22Rv1 (cell line): ENCODE measurements around the gene GGT6.

Experiments used
- H3K27ac ChIP-seq: fragments of 450-650 bp; 2 replicates; pipeline ENCODE4 v1.5.1; 2017
- ZFX ChIP-seq: fragments of 450-650 bp; IDR thresholded peaks from 2 replicates; pipeline ENCODE4 v1.6.1; 2017; ENCODE audit warnings: antibody characterized with exemption, borderline replicate concordance
- TF ChIP-seq, protein P1 (sequence below): fragments of 450-650 bp; IDR thresholded peaks from 2 replicates; pipeline ENCODE4 v1.5.1; 2017; ENCODE audit warnings: mild to moderate bottlenecking

GGT6 gene

DNA sequence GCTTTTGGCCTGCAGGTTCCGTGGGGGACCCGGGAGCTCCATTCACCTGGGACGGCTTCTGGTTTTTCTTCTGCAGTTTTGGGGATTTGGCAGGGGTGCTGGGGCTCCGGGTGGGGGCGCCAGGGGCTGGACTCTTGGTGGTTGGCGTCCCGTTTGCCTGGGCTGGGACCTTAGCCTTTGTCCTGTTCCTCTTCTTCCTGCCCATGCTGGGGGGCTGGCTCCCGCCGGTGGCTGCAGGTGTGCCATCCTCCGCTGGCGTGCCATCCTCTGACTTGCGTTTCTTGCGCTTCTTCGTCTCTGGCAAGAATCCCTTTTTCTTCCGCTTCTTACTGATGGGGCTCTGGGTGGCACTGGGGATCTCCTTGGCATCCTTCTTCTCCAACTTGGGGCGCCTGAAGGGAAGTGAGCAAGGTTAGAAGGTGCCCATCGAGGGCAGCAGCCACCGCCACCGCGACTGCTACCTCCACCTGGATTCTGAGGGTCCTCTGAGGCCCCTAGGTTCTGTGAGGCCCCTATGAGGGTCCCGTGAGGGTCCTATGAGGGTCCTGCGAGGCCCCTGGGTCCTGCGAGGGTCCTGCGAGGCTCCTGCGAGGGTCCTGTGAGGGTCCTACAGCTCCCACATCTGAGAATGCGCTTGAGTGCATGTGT is 20.7 kb downstream of the GGT6 start:
- H3K27ac ChIP-seq: no peak overlapping the region
- TF ChIP-seq, protein P1, sequence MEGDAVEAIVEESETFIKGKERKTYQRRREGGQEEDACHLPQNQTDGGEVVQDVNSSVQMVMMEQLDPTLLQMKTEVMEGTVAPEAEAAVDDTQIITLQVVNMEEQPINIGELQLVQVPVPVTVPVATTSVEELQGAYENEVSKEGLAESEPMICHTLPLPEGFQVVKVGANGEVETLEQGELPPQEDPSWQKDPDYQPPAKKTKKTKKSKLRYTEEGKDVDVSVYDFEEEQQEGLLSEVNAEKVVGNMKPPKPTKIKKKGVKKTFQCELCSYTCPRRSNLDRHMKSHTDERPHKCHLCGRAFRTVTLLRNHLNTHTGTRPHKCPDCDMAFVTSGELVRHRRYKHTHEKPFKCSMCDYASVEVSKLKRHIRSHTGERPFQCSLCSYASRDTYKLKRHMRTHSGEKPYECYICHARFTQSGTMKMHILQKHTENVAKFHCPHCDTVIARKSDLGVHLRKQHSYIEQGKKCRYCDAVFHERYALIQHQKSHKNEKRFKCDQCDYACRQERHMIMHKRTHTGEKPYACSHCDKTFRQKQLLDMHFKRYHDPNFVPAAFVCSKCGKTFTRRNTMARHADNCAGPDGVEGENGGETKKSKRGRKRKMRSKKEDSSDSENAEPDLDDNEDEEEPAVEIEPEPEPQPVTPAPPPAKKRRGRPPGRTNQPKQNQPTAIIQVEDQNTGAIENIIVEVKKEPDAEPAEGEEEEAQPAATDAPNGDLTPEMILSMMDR: no peak
- TF ChIP-seq ZFX: no peak

DNA sequence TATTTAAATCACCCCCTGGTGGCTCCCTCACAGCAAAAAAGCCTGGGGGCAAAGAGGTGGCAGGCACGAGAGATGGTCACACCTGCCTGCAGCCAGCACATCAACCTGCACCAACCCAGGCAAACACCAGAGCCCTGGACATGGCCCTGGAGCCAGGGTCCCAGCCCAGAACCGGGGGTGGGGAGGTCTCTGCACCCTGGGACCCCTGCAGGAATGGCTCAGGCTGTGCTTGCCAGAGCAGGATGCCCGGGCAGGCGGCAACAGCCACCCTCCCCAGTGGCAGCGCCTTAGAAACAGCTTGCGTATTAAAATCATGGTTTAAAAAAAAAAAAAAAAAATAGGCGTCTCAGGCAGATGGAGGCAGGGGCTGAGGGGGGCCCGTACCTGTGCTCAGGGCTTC is 21.4 kb downstream of the GGT6 start:
- no peak overlapping the region for H3K27ac ChIP-seq
- TF ChIP-seq, protein P1: no peak
- TF ChIP-seq ZFX: no peak

DNA sequence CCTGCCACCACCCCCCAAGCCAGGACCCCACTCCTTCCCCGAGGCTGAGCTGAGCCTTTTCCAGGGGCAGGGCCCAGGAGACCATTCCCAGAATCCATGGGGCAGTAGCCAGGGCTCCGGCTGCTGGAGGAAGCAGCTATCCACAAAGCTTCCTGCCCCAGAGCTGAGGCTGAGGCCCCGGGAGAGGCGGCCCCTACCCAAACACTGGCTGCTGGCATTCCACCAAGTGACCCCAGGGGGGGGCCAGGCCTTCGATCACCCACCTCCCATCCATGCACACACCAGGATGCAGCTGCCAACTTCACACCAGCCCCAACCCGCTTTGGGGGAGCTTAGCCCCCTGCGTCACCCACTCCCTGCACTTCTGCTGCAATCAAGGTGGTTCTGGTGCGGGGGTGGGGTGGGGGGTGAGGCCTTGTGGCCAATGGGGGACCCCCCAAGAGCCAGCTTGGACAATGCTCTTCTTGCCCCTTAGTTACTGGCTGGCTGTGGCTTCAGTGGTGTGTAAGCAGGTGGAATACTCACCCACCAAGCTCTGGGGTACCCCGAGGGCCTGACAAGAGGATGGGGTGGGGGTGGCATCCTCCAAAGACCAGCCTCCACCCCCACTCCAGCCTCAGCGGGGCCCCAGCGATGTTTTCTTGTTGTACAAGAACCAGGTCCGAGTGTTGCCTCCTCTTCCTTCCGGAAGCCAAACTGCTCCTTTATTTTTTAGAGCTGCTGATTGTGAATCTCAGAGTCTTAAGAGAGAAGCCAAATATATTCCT is 22.0 kb downstream of the GGT6 start:
- TF ChIP-seq, protein P1: no peak
- TF ChIP-seq ZFX: no peak
- H3K27ac ChIP-seq: no peak overlapping the region

DNA sequence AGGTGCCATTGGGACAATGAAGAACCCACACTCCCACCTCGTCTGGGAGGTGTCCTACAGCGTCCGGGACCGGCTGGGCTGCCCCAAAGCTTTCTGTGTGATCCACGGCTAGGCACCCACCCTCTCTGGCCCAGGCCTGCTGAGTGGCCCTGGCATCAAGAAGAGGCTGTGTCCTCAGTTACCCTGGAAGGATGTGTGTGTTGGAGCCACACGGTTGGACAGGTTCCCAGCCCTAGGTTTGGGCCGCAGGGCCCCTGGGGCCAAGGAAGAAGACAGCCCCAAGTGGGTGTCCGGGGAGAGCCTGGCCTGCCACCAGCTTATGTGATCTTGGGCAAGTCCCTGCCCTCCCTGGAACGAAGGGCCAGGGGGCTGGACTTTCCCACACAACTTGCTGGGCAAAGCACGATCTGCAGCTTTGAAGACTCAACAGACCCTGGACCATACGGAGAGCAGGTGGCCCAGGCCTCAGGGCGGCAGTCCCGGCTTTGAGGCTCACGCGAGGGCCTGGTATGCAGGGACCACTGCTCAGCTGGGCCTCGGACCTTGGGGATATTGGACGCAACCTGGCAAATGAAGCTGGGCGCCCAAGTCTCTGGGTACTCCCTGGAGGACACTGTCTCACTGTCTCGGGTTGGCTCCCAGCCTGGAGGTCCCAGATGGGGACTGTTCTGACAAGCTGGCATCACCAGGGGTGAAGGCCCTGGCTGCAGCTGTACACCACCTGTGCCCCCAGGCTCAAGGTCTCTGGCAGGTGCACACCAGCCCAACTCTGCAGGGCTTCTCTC is 22.7 kb downstream of the GGT6 start:
- H3K27ac ChIP-seq: peak overlapping the region; percentile 15; the same call in 1 of the 2 replicates
- no peak for TF ChIP-seq ZFX
- TF ChIP-seq, protein P1: no peak

DNA sequence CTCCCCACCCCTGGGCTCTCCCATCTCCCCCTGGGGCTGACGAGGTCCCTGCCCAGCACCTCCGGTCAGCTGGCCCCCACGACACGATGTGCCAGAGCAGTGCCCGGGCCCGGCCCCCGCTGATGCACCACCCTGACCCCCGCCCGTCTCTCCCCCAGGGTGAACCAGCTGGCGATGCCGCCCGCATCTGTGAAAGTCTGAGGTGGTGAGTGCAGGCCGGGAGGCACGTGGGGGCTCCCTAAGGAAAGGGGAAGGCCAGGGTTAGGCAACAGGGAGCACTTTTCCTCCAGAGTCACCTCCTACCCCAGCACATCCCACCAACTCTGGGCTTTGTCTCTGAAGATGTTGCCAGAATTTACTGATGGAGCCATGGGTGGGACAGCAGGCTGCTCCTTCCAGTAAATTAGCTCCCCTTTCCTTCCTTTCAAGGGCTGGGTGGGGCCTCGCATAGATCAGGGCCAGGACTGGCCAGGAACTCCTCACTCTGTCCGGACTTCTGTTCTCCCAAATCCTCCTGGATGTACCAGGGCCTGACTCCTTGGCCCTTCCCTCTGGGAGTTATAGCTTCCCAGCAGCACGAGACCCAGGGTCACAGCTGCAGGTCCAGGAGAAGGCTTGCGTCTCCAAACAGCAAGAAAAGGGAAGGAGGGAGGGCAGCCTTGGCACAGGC is 23.5 kb downstream of the GGT6 start:
- H3K27ac ChIP-seq: peak overlapping the region; percentile 15; the same call in 1 of the 2 replicates
- TF ChIP-seq ZFX: no peak

DNA sequence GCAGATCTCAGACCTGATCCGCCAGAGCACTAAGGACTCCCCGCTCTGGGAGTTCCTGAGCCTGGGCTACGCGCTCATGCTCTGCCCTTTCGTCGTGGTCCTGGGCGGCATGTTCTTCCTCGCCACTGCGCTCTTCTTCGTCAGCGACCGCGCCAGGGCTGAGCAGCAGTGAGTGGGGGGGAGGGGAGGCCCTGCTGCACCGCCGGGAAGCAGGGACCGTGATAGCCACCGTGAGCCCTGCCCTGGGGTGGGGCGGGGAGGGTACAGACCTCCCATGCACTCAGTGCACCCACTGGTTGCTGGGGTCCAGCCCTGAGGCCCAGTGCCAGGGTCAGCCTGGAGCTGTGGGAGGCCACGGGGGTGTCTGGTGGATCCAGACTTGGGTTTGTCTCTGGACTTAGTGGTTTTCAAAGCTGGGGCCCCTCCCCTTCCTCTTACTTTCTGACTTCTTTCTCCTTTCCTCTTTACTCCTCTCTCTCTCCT is 24.1 kb downstream of the GGT6 start:
- TF ChIP-seq, protein P1: no peak
- TF ChIP-seq ZFX: no peak
- no peak overlapping the region for H3K27ac ChIP-seq

DNA sequence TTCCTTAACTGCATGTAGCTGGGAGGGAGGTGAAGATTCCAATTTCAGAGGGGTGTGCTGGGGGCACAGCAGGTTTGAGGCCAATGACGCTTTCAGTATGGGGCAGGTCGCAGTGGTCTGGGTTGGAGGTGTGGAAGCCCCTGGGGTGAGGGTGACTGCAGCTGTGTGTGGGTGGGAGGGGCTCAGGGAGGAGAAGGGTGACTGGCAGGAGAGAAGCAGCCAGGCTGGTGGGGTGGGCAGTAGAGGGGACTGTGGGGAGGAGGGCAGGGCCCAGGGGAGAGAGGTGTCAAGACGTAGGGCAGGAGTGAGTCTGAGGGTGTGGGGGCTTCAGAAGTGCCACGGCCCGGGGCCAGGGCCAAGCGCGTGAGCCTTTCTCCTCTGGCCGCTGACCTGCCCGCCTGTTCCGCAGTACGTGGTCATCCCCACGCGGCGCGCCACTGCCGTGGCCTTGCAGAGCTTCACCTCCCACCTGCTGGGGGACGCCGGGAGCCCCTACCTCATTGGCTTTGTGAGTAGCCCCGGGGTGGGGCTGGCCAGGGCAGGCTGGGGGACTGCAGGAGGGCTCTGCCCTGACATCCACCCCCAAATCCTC is 24.6 kb downstream of the GGT6 start:
- TF ChIP-seq, protein P1: no peak
- TF ChIP-seq ZFX: no peak
- H3K27ac ChIP-seq: no peak overlapping the region
